Activated CD8-positive, alpha-beta T cell treated with anti-CD3 and anti-CD28 coated beads, Interleukin-2, amount 10 ng/mL, durations not matched to agents 7 days and 5 days (primary cell): Measurements from ENCODE around the gene LRRN2. TPM values are rescaled to one million over a fixed set of nuclear protein-coding genes. Genes with fewer than 3 reads are reported as not detected.
"Not testable (repeated sequence)": the region's sequence is repeated elsewhere in the genome, so short reads cannot be mapped to it uniquely, and the experiment has no call there.

Experiments used
- ATAC-seq: fragments of 150-1000 bp; cut with Tn5 transposase; one replicate; pipeline ENCODE4 v1.10.0; 2021; ENCODE audit warnings: moderate library complexity
- CTCF ChIA-PET: fragments of 350-600 bp; sonication (Branson Sonifier 250); formaldehyde crosslinking; loops from one replicate; lab custom pipeline; 2021; ENCODE audit warnings: antibody characterized with exemption; lab: Charles Lee
- POLR2A ChIA-PET: fragments of 350-600 bp; sonication (Branson Sonifier 250); formaldehyde crosslinking; loops from one replicate; lab custom pipeline; 2021; ENCODE audit warnings: antibody characterized with exemption; lab: Charles Lee
- DNase-seq: peaks from one replicate; pipeline ENCODE4 v3.0.0-alpha.2; 2020
- H3K27ac Mint-ChIP-seq: one replicate; pipeline ENCODE4 v1.8.0; 2021; ENCODE audit warnings: mild to moderate bottlenecking, mixed read lengths
- H3K27me3 Mint-ChIP-seq: one replicate; pipeline ENCODE4 v1.8.0; 2021; ENCODE audit warnings: low read depth, mixed read lengths
- H3K36me3 Mint-ChIP-seq: one replicate; pipeline ENCODE4 v1.8.0; 2021; ENCODE audit warnings: low read depth, mixed read lengths
- H3K4me1 Mint-ChIP-seq: one replicate; pipeline ENCODE4 v1.8.0; 2021; ENCODE audit warnings: low read depth, mixed read lengths
- H3K4me3 Mint-ChIP-seq: one replicate; pipeline ENCODE4 v1.8.0; 2021; ENCODE audit warnings: mild to moderate bottlenecking, mixed read lengths
- H3K9me3 Mint-ChIP-seq: one replicate; pipeline ENCODE4 v1.8.0; 2022; ENCODE audit warnings: mixed read lengths; ENCODE audit not compliant: insufficient read depth
- total RNA-seq, 2 experiments: library from RNA; stranded (reverse); gene quantifications; one replicate each; pipeline ENCODE4 v1.2.3, GENCODE V29; 2021

Gene LRRN2
- total RNA-seq, 2 experiments from 2014 or later: not detected

DNA sequence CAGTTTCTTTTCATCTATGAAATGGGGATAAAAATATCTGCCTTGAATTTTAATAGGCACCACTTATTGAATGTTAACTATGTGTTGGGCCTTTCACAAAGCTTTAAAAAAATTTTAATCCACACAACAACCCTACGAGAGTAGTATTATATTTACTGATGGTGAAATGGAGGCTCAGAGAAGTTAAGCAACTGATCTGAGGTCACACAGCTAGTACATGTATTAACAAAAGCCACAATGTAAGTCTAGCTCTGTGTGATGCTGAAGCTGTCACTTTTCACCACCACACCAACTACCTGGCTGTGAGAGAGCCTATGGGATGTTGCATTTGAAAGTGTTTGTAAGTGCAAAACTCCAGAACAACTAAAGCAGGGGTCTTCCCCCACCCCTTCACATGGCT lies 44.1 kb downstream of the LRRN2 start:
- DNase-seq: no peak
- H3K4me1 Mint-ChIP-seq: no peaks in the 10 kb centered on the region
- no peaks in the 10 kb centered on the region for H3K9me3 Mint-ChIP-seq
- CTCF ChIA-PET: interaction anchor here (0.9 to 3.4 kb wide), 3 partner anchors 18 to 166 kb away, joined by 3 to 16 read pairs (median 3); no protein-coding TSS in a partner anchor
- H3K27ac Mint-ChIP-seq: no peak overlapping the region
- H3K36me3 Mint-ChIP-seq: no peaks in the 10 kb centered on the region
- POLR2A ChIA-PET: no interaction called here
- H3K27me3 Mint-ChIP-seq: no peaks in the 10 kb centered on the region
- no peak for ATAC-seq
- no peak overlapping the region for H3K4me3 Mint-ChIP-seq

DNA sequence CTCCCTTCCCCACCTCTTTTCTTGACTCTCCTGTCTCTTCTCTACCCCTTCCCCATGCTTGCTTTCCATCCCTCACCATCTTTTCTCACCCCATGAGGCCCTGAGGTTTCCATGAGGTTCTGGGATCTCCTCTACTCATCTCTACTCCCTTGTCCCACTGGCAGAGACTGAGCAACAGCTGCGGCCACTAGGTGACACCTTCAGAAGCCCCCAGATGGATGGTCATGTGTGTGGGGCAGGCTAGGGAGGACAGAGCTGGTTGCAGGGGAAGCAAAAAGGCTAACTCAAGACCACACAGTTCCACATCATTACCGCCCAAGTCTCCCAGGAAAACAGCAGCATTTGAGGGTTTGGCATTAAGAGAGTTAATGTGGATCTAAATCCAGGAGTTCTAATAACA lies 45.0 kb downstream of the LRRN2 start:
- DNase-seq (no peak), ATAC-seq (no peak)
- Mint-ChIP-seq H3K9me3 (no peaks in the 10 kb centered on the region), H3K4me3 (no peak overlapping the region), H3K36me3 (no peaks in the 10 kb centered on the region), H3K4me1 (no peaks in the 10 kb centered on the region), H3K27me3 (no peaks in the 10 kb centered on the region), H3K27ac (no peak overlapping the region)
- ChIA-PET CTCF (interaction anchor here (3.4 kb wide), 1 partner anchor 167 kb away, joined by 16 read pairs; no protein-coding TSS in a partner anchor), POLR2A (no interaction called here)

DNA sequence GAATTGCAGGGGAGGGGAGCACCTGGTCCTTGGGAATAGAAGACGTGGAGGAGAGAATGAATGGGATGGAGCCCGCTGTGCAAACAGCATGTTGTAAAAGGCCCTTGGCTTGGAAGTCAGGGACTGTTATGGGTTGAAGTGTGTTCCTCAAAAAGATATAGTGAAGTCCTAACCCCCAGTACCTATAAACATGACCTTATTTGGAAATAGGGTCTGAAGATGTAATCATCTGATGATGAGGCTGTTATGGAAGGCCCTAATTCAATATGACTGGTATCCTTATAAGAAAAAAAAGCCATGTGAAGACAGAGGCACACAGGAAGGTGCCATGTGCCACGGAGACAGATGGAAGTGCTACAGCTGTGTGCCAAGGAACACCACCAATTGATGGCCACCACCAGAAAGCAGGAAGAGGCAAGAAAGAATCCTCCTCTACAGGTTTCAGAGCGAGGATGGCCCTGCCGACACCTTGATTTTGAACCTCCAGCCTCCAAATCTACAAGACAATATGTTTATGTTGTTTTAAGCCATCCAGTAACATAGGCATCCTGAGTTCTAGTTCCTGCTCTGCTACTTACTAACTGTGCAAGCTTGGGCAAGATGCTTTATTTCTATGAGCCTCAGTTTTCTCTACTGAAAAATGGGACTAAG lies 51.2 kb downstream of the LRRN2 start:
- DNase-seq (no peak), ATAC-seq (no peak)
- Mint-ChIP-seq H3K4me3 (no peak overlapping the region), H3K27me3 (peaks cover 4% of the 10 kb centered on the region), H3K9me3 (no peaks in the 10 kb centered on the region), H3K4me1 (no peaks in the 10 kb centered on the region), H3K27ac (no peak overlapping the region), H3K36me3 (no peaks in the 10 kb centered on the region)
- ChIA-PET CTCF (interaction anchor here (2.0 to 2.3 kb wide), 2 partner anchors 11 to 172 kb away, joined by 4 to 6 read pairs; no protein-coding TSS in a partner anchor), POLR2A (no interaction called here)

DNA sequence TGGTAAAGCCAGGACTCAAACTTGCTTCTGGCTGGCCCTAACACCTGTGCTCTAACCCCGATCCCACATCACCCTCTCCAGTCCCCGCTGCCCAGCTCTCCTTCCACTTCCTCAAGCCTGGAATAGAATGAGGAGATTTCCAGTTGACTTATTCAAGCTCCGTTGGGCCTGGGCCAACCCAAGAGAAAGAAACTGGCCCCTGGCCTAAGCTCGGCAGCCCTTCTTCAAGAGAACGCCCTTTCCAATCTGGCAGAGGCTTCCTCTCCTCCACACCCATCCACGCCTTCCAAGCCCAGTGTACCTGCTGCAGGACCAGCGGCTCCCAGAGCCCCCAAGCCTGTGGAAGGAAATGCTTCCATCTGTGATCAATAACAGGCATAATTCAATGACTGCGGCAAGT lies 51.9 kb downstream of the LRRN2 start:
- no peak overlapping the region for H3K27ac Mint-ChIP-seq
- DNase-seq (no peak), ATAC-seq (no peak)
- peaks cover 4% of the 10 kb centered on the region for H3K27me3 Mint-ChIP-seq
- no peak overlapping the region for H3K4me3 Mint-ChIP-seq
- no peaks in the 10 kb centered on the region for H3K36me3 Mint-ChIP-seq
- POLR2A ChIA-PET: no interaction called here
- CTCF ChIA-PET: interaction anchor here (2.3 kb wide), 1 partner anchor 173 kb away, joined by 6 read pairs; no protein-coding TSS in a partner anchor
- H3K4me1 Mint-ChIP-seq: no peaks in the 10 kb centered on the region
- H3K9me3 Mint-ChIP-seq: no peaks in the 10 kb centered on the region

DNA sequence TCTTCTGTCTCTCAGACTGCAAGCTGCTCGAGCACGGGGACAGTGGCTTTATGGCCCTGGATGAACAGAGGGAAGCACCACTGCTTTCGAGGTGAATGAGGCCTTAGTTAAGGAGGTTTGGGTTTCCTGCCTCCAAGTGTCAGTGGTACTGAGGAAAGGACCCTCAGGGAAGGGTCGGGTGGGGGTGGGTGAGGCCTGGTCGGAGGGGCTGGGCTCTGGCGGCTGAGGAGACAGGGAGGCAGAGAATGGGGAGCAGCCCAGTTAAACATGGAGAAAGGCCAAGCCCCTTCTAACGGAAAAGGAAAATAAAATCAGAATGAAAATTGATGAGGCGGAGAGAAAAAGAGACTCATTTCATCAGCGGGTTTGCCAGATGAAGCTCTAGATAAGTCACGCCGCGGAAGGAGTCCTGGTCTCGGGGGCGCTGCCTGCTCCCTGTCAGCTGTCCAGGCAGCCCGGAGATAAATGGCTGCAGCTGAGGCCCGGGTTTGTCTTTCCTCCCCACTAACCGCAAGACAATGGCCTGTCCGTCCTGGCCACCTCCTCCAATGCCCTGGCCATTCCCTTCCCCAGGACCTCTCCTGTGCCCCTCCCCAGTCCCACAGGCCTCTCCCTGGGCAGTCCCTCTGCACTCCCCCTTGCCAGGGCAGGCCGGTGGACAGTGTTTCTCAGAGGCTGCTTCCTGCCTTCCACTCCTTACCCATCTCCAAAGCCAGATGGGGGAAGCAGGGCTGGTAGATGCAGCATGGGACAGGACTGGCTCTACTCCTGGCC lies 55.2 kb downstream of the LRRN2 start:
- ChIA-PET POLR2A (no interaction called here), CTCF (no interaction called here)
- Mint-ChIP-seq H3K9me3 (no peaks in the 10 kb centered on the region), H3K36me3 (no peaks in the 10 kb centered on the region), H3K27me3 (peaks cover 4% of the 10 kb centered on the region), H3K27ac (no peak overlapping the region), H3K4me3 (no peak overlapping the region), H3K4me1 (no peaks in the 10 kb centered on the region)
- ATAC-seq (no peak), DNase-seq (no peak)

DNA sequence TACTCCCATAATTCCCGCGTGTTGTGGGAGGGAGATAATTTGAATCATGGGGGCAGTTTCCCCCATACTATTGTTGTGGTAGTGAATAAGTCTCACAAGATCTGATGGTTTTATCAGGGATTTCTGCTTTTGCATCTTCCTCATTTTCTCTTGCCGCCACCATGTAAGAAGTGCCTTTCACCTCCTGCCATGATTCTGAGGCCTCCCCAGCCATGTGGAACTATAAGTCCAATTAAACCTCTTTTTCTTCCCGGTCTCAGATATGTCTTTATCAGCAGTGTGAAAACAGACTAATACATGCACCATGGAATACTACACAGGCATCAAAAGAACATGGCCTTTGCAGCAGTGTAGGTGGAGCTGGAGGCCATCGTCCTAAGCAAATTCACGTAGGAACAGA lies 56.1 kb downstream of the LRRN2 start:
- H3K4me1 Mint-ChIP-seq: not testable (repeated sequence)

DNA sequence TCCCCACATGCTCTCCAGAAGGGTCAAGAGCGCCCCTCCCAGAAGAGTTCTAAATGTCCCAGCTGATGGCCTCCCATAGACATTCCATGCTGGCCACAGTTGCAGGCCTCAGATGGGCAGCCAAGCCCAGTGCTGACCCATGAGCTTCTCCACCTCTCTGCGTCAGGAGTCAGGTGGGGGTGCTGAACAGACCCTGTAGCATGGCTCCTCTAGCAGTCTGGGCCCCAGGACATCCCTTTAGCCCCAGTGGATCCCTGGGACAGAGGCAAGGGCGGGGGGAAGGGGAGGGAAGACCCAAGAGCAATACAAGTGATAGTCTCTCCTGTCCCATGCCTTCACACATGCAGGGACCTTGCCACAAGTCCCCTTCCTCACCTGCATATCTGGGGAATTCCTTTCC lies 56.7 kb downstream of the LRRN2 start:
- no peaks in the 10 kb centered on the region for H3K4me1 Mint-ChIP-seq
- DNase-seq (no peak), ATAC-seq (no peak)
- ChIA-PET CTCF (no interaction called here), POLR2A (no interaction called here)
- peaks cover 4% of the 10 kb centered on the region for H3K27me3 Mint-ChIP-seq
- no peak overlapping the region for H3K4me3 Mint-ChIP-seq
- H3K36me3 Mint-ChIP-seq: no peaks in the 10 kb centered on the region
- H3K9me3 Mint-ChIP-seq: no peaks in the 10 kb centered on the region
- H3K27ac Mint-ChIP-seq: no peak overlapping the region

More for the DNA sequence above, 56.1 kb downstream of the LRRN2 start:
- H3K36me3 Mint-ChIP-seq, ATAC-seq, H3K27ac Mint-ChIP-seq, DNase-seq, H3K27me3 Mint-ChIP-seq, POLR2A ChIA-PET, H3K9me3 Mint-ChIP-seq, CTCF ChIA-PET, H3K4me3 Mint-ChIP-seq: not testable (repeated sequence)

DNA sequence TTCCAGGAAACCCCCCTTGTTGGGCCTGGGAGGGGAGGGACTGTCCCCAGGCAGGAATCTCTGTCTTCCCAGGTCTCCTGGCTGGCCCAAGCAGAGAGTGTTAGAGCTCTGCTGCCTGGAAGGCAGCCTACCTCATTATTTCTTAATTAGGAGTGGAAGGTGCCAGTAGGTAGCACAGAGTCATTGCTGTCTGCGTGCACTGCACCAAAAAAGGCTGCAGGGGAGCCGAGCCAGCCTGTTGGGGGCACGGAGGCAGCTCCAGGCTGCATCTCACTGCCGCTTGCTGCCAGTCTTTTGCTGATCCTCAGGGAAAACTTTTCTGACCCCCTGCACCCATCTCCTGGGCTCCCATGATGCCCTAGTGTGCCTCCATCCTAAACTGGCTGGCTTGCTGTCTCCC lies 58.1 kb downstream of the LRRN2 start:
- CTCF ChIA-PET: interaction anchor here (0.8 kb wide), 1 partner anchor 180 kb away, joined by 3 read pairs; no protein-coding TSS in a partner anchor
- ATAC-seq (no peak), DNase-seq (no peak)
- POLR2A ChIA-PET: no interaction called here
- no peaks in the 10 kb centered on the region for H3K36me3 Mint-ChIP-seq
- peaks cover 4% of the 10 kb centered on the region for H3K27me3 Mint-ChIP-seq
- no peaks in the 10 kb centered on the region for H3K4me1 Mint-ChIP-seq
- no peak overlapping the region for H3K4me3 Mint-ChIP-seq
- no peak overlapping the region for H3K27ac Mint-ChIP-seq
- no peaks in the 10 kb centered on the region for H3K9me3 Mint-ChIP-seq

DNA sequence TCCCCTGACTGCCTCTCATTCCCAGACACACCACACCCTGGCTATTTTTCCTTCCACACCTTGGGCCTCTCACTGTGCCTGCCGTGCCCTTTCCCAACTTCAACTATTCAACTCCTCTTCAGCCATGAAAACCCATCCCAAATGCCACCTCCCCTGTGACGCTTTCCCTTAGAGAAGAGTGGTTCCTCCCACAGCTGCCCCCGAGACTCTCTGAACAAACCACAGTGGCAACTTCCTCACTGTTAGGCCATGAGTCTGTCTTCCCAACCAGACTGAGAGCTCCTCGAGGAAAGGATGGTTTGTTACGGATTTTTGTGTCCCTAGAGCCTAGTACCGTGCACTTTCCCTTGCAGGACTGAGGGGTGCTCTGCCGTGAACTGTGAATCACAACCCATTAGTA lies 59.2 kb downstream of the LRRN2 start:
- Mint-ChIP-seq H3K4me1 (no peaks in the 10 kb centered on the region), H3K9me3 (no peaks in the 10 kb centered on the region), H3K27me3 (peaks cover 2% of the 10 kb centered on the region), H3K4me3 (no peak overlapping the region), H3K36me3 (no peaks in the 10 kb centered on the region), H3K27ac (no peak overlapping the region)
- CTCF ChIA-PET: no interaction called here
- POLR2A ChIA-PET: no interaction called here
- no peak for DNase-seq
- no peak for ATAC-seq

DNA sequence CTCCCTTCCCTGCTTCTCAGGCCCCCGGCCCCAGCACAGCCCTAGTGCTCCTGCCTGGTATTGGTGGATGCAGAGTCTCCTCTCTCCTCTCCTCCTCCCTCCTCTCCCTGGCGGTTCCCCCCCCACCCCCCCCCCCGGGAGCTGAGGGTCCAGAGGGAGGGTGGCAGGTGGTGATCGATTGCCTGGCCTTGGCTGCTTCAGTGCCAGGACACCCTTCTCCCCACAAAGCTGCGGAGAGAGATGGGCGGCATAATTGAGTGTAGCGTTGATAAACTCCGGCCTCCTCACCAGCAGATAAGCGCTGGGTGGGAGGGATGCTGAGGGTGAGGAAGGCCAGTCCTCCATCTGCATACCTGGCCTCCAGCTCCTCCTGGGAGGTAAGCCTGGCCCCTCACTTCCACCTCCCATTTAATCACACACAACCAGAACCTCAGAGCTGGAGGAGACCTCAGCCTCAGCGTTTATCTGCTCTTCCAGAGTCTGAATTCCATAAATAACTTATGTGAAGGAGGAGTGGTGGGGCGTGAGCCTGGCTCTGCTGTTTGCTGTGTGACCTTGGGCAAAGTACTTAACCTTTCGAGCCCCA lies 60.8 kb downstream of the LRRN2 start:
- Mint-ChIP-seq H3K27ac (no peak overlapping the region), H3K9me3 (no peaks in the 10 kb centered on the region), H3K36me3 (no peaks in the 10 kb centered on the region), H3K4me1 (no peaks in the 10 kb centered on the region), H3K4me3 (no peak overlapping the region), H3K27me3 (no peaks in the 10 kb centered on the region)
- ATAC-seq (no peak), DNase-seq (no peak)
- POLR2A ChIA-PET: no interaction called here
- CTCF ChIA-PET: interaction anchor here (0.9 to 5.0 kb wide), 9 partner anchors 58 to 183 kb away, joined by 3 to 46 read pairs (median 5); partner anchors contain the start of gene MDM4

DNA sequence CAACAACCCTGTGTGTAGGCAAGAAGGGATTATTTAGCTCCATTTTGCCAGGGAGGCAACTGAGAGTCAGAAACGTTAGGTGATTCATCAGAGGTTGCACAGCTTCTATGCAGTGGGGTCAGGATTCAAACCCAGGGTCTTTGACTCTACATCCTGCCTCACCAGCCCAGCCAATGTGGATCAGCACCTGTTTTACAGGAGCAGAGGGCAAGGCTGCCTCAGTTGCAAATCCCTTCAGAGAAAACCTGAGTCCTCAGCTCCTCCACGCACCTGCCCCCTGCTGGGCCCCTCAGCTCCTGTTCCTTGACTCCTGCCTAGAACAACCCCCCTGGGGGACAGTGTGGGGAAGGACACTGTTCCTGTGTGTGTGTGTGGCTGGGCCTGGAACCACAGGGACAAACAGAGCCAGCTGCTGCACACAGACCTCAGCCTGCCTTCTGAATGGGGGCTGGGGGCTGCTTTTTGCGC lies 61.6 kb downstream of the LRRN2 start:
- H3K27me3 Mint-ChIP-seq: no peaks in the 10 kb centered on the region
- H3K4me1 Mint-ChIP-seq: no peaks in the 10 kb centered on the region
- POLR2A ChIA-PET: no interaction called here
- H3K9me3 Mint-ChIP-seq: no peaks in the 10 kb centered on the region
- H3K27ac Mint-ChIP-seq: no peak overlapping the region
- peak; percentile 38 for DNase-seq
- ATAC-seq: peak; percentile 68
- CTCF ChIA-PET: interaction anchor here (0.7 to 5.0 kb wide), 14 partner anchors 11 to 438 kb away, joined by 3 to 46 read pairs (median 4); partner anchors contain the start of gene MDM4
- H3K36me3 Mint-ChIP-seq: no peaks in the 10 kb centered on the region
- H3K4me3 Mint-ChIP-seq: no peak overlapping the region
